ENCODE measurements around the gene LTBP1.

DNA sequence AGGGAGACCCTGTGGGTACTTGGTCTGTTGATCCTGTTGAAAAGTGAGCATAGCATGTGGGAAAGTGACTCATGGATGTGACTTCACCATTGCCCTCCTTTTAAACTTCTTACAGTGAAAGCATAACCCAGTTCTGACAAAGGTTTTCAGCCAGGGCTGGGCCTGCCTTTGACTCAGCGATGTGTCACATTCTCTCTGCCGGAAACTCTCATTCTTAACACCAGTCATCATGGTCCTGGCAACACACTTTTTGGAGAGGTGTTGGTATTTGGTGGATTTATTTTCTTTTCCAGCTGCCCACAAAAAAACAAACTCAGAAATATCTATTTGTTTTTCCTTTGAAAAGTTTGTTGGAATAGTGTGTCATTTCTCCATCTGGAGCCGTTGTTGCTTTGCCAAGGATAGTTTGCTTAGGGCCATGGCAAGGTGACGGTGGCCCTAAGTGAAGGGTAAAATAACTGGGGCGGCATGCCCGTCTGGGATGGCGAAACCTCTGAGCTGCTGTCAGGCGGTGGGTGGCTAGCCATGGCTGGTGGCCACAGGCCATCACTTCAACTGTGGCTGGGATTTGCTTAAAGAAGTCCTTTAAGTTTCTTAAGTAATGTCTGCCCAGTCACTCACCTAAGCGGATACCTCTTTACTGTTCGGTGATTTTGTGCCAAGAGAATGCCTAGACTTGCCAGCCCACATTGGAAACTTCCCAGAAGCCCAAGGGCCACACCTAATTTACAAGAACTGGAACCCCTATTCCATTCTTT lies 123.3 kb downstream of the LTBP1 start:
- TF ChIP-seq POLR2AphosphoS5 (IDR thresholded peaks at IDR 0.05; ENCODE audit: low read depth) (no peak), CTCF (IDR thresholded peaks at IDR 0.05; ENCODE audit: insufficient read depth, low read length) (no peak), REST (IDR thresholded peaks at IDR 0.05; ENCODE audit: insufficient replicate concordance, low read depth) (no peak)

All from HL-60 (cell line).